Panc1 (cell line): ENCODE measurements around the gene CACNA1A.

Experiments
- CTCF ChIP-seq: fragments of 450-650 bp; IDR thresholded peaks from 2 replicates; pipeline ENCODE4 v1.5.1; 2017; ENCODE audit warnings: mild to moderate bottlenecking
- POLR2AphosphoS5 ChIP-seq: IDR thresholded peaks from 2 replicates; pipeline ENCODE4 v1.6.1; 2012; ENCODE audit warnings: mild to moderate bottlenecking, low read depth, low read length, moderate library complexity
- REST ChIP-seq, 2 experiments: IDR thresholded peaks; 2 replicates each; pipeline ENCODE4 v1.6.1; 2011 to 2012; ENCODE audit warnings: low read depth in 2 of 2, control low read depth in 1 of 2, low read length in 1 of 2, mild to moderate bottlenecking in 1 of 2, moderate library complexity in 1 of 2; ENCODE audit not compliant: insufficient read depth in 1 of 2

- no peak for TF ChIP-seq CTCF
- no peak for TF ChIP-seq REST (IDR thresholded peaks at IDR 0.05; ENCODE audit: insufficient read depth in 1 of 2, low read depth in 2 of 2, low read length in 1 of 2)
- no peak for TF ChIP-seq POLR2AphosphoS5
Measured at GRCh38 chr19:13297023-13297422, 209.3 kb downstream of the CACNA1A start.
